HG03159 (cell line): Measurements from ENCODE around the gene GOLIM4.
A peak's percentile ranks its signal among the peaks of the same experiment; 100 is the strongest.
"Not testable (repeated sequence)": the region's sequence is repeated elsewhere in the genome, so short reads cannot be mapped to it uniquely, and the experiment has no call there.

Experiments used
- ATAC-seq: cut with Tn5 transposase; IDR thresholded peaks from one replicate; pipeline ENCODE4 v1.9.1; 2021; ENCODE audit warnings: mild to moderate bottlenecking, moderate library complexity; ENCODE audit not compliant: unreplicated experiment

GOLIM4 gene

DNA sequence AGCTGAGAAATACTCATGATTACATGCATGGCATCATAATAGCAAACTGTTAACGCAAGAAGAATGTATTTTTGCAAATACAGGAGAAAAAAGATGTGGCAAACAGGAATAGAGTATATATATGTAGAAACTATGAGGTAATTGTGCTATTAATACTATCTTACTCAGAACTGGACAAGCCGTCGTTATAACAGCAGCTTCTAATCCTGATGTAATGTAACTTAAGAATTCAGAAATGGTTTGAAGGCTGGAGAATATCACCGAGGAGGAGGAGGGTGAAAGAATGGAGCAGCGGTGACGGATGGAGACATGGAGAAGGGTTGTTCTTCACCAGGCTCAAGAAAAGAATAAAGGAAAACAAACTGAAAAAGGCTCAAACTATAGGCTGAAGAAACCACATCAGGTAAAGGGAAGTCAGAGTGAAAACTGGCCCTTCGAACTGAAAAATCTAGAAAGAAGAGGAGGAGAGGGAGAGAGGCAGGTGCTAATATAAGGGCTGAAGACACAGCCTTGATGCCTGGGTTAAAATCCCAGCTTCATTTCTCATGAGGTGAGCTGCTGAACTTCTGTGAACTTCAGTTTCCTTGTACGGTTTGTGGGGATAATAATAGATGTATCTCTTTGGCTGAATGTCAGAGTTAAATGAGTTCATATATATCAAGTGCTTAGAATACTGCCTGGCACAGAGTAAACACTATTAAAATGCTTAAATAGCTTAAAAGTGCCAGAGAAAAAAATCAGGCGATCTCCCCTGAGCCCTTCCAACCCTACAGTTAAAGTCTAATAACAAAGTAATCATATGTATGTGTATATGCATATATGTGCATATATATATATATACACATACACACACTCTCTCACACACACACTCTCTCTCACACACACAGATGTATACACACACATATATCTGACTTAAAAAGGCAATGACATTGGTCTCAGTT lies 43.9 kb downstream of the GOLIM4 start:
- peak; percentile 71 for ATAC-seq

DNA sequence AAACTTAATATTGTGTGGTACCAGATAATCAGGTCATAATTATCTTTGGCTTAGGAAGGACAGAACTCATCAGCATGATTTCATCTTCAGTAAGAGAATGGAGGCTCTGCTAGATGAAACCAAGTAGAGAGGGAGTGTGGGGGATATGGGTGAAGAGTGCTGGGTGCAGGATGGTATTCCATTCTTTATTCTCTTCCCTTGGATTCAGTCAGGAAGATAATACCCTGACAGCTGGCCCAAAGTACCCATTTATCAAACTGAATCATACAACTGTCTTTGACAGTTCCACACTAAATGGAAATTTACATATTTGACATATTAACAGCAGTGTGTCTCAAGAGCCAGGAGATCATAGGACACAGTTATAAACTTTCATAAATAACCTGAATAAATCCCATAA lies 44.7 kb downstream of the GOLIM4 start:
- no peak for ATAC-seq

DNA sequence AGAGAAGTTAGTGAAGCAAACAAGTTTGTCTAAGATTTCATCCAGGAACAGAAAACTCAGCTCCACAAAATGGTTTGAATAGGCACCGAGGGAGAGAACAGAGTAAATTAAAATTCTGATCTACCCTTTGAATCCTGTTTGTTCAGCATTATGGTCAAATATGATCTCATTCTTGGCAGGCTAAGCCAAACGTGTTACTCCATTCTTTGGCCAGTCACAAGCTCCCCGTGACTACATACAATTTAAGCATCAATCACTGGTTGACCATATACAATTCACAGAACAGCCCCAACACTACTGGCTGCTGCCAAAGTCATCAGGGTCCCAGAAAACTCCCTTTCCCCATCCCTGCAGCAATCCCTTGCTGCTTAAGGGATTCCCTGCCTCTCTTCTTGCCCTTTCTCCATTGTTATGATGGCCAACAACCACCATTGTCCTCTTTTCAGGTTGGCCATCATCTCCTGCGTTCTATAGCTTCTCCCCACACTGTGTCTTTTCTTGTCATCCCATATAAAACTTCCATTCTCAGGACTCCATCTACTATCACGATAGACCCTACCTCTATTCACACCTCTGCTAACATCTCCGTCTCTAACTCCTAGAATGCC lies 46.3 kb downstream of the GOLIM4 start:
- no peak for ATAC-seq

DNA sequence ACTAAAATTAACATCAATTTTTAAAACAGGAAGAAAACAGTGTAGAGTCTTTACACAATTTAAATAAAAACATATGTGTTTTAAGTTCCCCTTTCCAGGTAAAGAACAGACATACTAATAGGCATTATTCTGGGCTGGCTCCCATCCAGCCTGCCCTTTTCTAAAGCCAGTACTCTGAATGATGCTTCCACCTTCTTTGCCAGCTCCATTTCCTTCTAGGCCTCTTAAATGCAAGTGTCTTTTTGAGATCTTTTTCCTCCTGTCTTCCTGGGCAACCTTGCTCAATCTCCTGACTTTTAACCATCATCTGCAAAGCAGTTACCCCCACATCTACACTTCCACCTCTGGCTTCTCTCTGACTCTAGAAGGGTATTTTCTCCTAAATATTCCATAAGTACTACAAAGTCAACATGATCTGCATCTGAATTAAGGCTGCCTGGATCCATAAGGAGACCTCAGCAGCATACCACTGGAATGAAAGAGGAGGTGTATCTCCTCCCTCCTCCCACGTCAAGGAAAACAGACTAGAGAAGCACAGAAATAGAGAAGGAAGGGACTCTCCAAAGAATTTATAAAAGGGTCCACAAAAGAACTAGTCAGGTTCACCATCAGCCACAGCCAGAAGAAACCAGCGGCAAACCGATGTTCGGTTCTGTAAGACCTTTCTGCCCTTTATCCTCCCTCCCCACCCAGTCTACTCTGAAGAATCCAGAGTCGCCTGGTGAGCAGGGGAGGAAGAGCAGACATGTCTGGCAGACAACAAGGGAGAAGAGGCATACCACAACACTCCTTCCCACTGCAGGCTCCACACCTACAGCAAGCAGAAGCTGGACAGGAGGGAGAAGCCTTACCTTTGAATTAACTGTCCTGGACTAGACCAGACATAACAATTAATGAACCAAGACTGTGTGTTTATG lies 47.1 kb downstream of the GOLIM4 start:
- no peak for ATAC-seq

DNA sequence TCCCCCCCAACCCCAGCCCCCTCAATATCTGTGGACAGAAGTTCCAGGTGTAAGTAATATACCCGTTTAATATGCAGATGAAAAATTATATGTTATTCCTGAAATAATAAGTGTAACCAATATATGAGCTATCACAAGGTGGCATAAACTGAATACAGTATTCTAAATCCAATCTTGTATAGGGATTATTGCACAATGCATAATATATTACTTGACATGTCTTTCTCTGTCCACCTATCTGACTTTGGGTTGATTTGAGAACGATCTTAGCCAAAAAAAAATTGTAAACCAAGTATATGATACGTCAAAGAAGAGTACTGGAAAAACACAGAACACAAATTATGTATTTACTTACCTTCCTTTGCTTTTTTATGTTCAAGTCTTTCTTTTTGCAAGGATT lies 47.8 kb downstream of the GOLIM4 start:
- ATAC-seq = no peak

DNA sequence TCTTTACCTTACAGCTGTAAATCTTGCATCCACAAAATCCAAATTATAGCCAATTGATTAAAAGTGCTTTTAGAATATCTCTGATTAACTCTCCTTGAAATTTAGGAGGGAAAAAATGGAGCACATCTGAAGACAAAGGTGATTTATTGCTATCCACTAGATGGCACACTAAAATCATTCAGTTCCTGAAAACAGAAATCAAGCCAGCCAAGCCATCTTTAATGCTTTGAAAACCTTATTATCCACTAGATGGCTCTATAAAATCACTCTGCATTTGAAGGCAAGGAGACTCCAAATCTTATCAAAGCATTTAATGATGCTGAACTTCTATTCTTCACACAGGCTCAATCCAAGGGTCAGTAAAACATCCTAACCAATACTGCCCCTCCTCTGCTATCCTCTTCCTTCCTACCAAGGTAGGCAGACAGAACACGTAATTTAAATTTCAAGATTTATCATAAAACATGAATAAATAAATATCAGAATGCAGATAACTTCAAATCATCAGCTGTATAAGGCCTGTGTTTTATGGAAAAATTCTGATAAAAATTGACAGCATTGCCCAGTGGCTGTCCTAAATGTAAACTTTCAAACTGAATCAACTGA lies 48.4 kb downstream of the GOLIM4 start:
- peak; percentile 73 for ATAC-seq

DNA sequence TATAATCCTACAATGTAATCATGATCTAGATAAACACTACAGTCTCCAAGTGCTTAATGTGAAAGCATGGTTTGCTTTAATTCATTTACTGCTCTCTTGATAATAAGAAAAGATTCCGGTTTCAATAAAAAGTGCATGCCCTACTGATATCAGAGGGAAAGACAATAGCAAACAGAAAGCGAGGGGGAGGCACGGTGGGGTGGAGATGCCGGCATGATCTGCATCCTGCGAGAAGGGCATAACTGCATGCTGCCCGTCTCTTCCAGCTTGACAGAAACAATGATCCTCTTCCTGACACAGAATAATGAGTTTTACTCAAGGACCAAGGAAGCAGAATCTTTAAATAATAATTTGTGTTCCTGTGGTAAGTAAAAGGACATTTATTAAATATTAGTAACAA lies 51.7 kb downstream of the GOLIM4 start:
- ATAC-seq = no peak

DNA sequence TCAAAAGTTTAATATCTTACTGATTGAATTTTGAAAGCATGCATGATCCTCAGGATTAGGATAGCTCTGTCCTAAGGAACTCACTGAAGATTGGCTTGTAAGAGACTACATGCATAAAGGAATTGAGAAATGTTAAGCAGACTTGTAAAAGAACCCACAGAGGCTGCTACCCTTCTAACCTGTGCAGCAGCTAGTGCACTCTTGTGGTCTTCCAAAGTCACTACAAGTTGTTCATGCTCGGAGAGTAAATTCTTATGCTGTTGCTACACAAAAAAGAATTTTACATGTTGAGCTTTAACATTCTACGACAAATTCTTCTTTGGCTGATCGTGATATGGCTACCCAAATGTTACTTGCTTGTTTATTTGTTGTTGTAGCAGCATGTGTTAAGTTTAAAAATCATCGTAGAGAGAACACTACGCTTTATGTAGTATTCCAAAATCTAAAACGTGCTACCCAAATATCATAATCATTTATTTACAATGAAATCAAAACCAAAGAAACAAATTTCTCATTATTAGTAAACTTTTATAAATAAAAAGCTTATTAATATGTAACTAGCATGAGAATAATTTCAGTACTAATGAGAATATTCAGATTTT lies 55.0 kb downstream of the GOLIM4 start:
- ATAC-seq = peak; percentile 90

DNA sequence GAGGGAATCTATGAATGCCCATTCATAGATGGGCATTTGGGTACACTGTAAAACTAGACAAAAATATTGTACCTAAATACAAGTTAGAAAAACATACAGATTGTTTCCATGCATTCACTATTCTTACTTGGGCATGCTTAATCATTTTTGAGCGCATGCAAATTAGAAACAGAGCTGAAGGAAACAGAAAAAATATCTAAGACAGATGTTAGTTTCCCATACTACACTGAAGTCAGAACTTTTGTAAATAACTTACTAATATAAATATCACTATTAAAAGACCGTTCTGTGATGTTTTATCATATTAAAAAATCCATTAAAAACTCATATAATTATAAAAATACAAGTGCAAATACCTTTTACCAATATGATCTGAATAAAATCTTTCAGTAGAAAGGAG lies 58.7 kb downstream of the GOLIM4 start:
- ATAC-seq = no peak

DNA sequence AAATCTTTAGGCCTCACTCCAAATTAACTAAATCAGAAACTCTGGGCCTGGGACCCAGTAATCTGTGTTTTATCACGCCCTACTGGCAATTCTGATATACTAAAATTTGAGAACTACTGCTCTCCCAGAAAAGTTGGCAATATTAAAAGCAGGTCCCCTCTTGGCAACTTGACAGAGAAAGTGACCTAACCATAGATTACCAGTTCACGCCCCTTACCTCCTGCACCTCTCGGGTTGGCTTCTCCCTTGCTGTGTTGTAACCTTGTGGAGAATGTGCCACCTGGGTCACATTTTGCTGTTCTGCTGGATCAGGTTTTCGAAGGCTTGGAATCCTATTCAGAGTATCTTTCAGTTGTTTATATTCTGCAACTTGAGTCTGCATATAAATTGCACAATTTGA lies 59.1 kb downstream of the GOLIM4 start:
- no peak for ATAC-seq

DNA sequence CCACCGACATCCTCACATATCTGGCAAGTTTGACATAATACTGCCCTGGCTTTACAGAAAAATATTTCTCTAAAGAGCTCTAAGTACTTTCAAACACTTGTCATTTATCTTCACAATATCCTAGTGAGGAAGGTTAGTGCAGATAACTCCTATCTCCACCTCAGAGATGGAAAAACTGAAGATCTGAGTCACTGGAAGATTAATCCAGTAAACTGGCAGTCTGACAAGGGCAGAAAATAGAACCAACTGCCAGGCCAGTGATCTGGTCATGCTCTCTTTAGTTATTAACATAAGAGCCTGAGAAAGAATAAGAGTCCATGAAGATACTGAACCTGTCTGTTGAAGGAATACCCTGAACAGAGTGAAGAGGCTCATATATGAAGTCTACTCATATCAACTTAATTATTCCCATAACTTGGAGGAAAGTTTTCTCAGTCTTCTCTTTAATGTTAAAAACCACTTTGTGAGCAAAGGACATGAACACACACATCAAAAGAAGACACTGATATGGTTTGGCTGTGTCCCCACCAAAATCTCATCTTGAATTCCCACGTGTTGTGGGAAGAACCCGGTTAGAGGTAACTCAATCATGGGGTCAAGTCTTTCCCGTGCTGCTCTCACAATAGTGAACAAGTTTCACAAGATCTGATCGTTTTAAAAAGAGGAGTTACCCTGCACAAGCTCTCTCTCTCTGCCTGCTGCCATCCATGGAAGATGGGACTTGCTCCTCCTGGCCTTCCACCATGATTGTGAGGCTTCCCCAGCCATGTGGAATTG lies 61.4 kb downstream of the GOLIM4 start:
- ATAC-seq = no peak

DNA sequence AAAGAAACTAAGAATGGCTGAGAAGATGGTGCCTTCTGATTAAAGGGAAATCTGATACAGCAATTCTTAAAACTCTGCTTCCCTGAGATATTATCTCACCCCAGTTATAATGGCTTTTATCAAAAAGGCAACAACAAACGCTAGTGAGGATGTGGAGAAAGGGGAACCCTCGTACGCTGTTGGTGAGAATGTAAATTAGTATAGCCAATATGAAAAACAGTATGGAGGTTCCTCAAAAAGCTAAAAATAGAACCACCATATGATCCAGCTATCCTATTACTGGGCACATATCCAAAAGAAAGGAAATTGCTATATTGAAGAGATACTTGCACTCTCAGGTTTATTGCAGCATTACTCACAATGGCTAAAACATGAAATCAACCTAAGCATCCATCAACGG lies 65.1 kb downstream of the GOLIM4 start:
- ATAC-seq = no peak

DNA sequence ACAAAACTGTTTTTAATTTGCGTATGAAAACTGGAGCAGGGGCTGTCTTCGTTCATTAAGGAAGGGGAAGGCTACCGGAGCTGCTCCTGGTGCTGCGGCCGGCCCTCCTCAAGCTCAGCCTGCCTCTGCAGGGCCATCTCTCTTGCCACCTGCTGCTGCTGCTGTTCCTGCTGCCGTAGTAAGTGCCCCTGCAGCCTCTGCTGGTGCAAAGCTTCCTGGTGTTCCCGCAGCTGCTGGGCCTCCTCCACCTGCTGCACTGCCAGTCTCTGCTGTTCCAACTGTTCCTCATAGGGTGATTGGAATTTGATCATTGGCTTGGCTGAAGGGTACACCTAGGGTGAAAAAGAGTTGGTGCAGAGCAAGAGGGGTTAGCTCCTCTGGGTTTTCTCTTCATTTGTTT lies 66.0 kb downstream of the GOLIM4 start:
- no peak for ATAC-seq

DNA sequence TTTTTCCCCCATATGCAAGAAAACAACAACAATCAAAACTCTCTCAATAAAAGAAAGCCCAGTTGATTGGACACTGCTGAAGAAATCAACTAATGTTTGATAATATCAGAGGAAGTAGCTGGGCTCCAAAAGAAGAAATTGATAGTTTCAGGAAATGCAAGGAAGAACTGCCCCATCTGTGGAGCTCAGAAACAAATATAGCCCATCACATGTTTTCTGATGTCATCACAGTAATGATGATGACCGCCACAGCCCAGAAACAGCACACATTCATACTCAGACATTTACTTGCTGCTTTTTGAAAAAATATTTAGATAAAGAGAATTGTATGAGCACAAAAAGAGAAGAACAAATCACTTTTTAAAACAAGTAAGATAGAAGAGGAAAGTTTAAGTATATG lies 67.6 kb downstream of the GOLIM4 start:
- no peak for ATAC-seq

DNA sequence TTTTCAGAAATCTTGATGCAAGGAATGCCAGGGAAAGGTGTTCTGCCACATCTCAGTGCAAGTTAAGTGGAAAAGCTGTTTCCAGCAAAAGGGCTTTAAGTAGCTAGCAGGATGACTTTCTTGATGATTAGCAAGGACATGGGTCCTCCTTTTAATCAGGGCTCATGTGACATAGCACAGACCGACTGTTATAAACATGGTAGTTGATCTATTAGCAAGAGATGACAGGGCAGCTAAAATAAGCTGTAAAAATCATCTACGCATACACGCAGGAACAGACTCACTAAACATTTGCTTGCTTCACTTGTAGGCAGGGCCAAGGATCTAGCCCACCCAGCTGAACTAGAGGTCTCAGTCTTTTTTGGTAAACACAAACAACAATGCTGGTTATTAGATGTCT lies 69.0 kb downstream of the GOLIM4 start:
- no peak for ATAC-seq

DNA sequence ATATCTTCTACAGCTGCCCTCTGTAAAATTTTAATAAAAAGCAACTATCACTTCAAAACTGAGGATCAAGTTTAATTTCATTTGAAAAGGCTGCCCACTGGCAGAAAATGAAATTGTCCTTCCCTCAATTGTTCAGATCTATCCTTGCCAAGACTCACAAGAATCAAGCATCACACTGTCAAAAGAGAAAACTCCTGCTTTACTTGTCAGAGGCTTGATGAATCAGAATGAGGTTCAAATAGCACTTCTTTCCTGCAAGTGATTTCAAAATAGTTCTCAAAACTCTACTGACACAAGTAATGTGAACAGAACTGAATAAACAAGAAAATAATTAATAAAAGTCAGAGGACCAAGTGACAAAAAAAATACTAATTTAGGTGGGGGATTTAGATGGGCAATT lies 70.6 kb downstream of the GOLIM4 start:
- no peak for ATAC-seq

DNA sequence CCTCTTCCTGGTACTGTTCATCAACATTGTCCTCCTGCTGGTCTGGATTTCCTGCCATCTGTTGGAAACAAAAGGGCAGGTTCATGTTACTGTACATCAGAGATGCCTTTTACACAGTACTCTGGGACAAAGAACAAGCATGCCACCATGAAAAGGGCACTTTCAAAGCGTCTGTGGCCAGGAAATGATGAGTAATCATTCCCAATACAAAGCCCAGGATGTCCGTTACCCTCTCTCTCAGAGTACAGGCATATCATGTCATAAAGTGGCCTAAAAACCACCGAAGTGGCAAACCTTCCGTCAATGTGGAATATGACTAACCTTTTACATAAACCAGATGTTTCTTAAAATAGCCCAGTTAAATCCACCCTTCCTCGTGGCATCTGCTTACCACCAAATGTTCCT lies 71.2 kb downstream of the GOLIM4 start:
- ATAC-seq = no peak

DNA sequence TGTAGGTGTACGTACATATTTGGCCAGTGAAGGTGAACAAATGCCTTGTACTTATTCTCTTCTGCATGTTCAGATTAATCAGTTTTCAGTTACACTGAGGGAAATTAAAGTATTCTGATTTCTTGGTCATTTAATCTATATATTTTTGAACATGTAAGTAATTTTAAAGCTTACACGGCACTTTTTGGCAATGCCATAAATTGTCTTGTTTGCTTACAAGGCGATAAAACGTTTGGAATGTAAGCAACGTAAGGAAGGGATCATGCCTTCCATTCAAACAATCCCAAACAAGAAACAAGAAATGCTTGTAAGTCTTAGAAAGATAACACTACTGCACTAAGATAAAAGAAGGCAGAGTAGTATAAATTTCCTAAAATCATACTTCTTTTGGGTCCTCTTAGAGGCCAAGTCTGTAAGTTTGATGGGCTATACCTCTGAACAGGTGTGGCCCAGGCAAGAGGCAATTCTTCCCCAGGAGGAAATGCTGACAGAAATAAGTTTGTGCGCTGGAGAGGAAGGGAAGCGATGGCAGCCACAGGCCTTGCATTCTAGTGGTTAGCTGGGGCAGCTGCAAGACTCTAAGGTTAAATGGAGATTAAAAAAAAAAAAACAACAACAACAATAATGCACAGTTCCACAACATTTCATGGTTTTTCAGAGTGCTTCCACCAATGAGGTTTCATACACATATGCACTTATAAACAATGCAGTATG lies 73.8 kb downstream of the GOLIM4 start:
- no peak for ATAC-seq

DNA sequence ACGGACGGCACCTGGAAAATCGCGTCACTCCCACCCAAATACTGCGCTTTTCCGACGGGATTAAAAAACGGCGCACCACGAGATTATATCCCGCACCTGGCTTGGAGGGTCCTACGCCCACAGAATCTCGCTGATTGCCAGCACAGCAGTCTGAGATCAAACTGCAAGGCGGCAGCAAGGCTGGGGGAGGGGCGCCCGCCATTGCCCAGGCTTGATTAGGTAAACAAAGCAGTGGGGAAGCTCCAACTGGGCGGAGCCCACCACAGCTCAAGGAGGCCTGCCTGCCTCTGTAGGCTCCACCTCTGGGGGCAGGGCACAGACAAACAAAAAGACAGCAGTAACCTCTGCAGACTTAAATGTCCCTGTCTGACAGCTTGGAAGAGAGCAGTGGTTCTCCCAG lies 84.4 kb downstream of the GOLIM4 start:
- not testable (repeated sequence) for ATAC-seq
